Pancreas (tissue), 10 donors: Measurements from ENCODE around the gene TSPAN9. TPM values are rescaled to one million over a fixed set of nuclear protein-coding genes. Genes with fewer than 3 reads are reported as not detected.
A peak's percentile ranks its signal among the peaks of the same experiment; 100 is the strongest.
"Not testable (repeated sequence)": the region's sequence is repeated elsewhere in the genome, so short reads cannot be mapped to it uniquely, and the experiment has no call there.

Source experiments
- ATAC-seq, 4 donors: fragments of 200-7000 bp; cut with Tn5 transposase; one replicate each; pipeline versions ENCODE4 v1.8.0 to v1.9.1; 2020; ENCODE audit warnings: mild to moderate bottlenecking in 4 of 4, moderate library complexity in 4 of 4
- DNase-seq, 6 donors: peaks; one replicate each; pipeline ENCODE4 v3.0.0-alpha.2; 2020
- FAIRE-seq: peaks from 2 replicates; lab custom pipeline; 2012; peaks lifted over from hg19 to GRCh38; lab: Jason Lieb, UNC
- H3K27ac ChIP-seq, 4 donors: fragments of 200-600 bp; sonication (generic); 1 replicate in 3 of 4; 2 replicates in 1 of 4; pipeline versions ENCODE4 v1.5.0 to v1.8.0; 2020
- H3K27me3 ChIP-seq, 4 donors: fragments of 200-600 bp; one replicate each; pipeline ENCODE4 v1.8.0; 2021
- H3K36me3 ChIP-seq, 3 donors: fragments of 200-600 bp; sonication (generic) in 1 of 3; one replicate each; pipeline versions ENCODE4 v1.5.0 to v1.8.0; 2020 to 2021
- H3K4me1 ChIP-seq, 3 donors: fragments of 200-600 bp; one replicate each; pipeline ENCODE4 v1.8.0; 2021
- H3K4me3 ChIP-seq, 4 donors: fragments of 200-600 bp; sonication (generic) in 2 of 4; one replicate each; pipeline versions ENCODE4 v1.5.0 to v1.8.0; 2020 to 2021
- H3K9me3 ChIP-seq, 4 donors: fragments of 200-600 bp; one replicate each; pipeline ENCODE4 v1.8.0; 2021
- CTCF ChIP-seq, 4 donors: fragments of 200-600 bp; sonication (generic) in 3 of 4; IDR thresholded peaks; one replicate each; pipeline versions ENCODE4 v1.5.0 to v1.8.0; 2021; ENCODE audit warnings: antibody characterized with exemption in 4 of 4
- WGBS, 2 donors: extraction: QIAGEN DNeasy Blood & Tissue Kit; methylation state at CpG; one replicate each; pipeline ENCODE4 v1.1.7; 2013; 5-methylcytosine and 5-hydroxymethylcytosine counted together
- intact Hi-C, 3 donors: fragments of 100-400 bp; cut with DNase I; formaldehyde crosslinking; loops; one replicate each; pipeline versions ENCODE4 v1.11.1 to v1.14.2; 2022
- polyA plus RNA-seq, 2 donors: library from polyadenylated mRNA; stranded (reverse); fragments of 200-250 nt; gene quantifications; one replicate each; pipeline ENCODE4 v1.2.3, GENCODE V29; 2013
- total RNA-seq, 6 donors: library from RNA; stranded (reverse); fragmentation: NEBNext Ultra II Directional in 4 of 6; extraction: Animal tissue kit (Norgen Biotek cat#: 25700) in 4 of 6; gene quantifications; one replicate each; pipeline versions ENCODE4 v1.2.1 to v1.2.4, GENCODE V29; 2021 to 2023
- donor health status: healthy with polysubstance abuse.
- donor health status: DM: no; HTN: no; CAD: no; lungs with moderate emphysema.
- donor health status: DM: no; HTN: no; CAD: no.
- donor health status: control.
- donor health status: control.
- donor health status: Bipolar disorder and iron deficiency.
- donor health status: DM: yes; HTN: yes; CAD: no.
- donor health status: DM: no; HTN: no; CAD: no.
- donor health status: DM: no; HTN: no; CAD: no.
- donor health status: DM: yes; HTN: yes; CAD: no.

The TSPAN9 gene
- total and polyA plus RNA-seq, 8 donors = 7.8 to 19.5 (median 13.0) TPM

GRCh38 chr12:3061501-3062215, 15.5 kb upstream of the TSPAN9 start:
- no peak for TF ChIP-seq CTCF (IDR thresholded peaks at IDR 0.05)
- Histone ChIP-seq H3K9me3 (no peaks in the 10 kb centered on the region), H3K27me3 (no peaks in the 10 kb centered on the region), H3K27ac (no peak overlapping the region), H3K4me3 (no peak overlapping the region), H3K36me3 (no peaks in the 10 kb centered on the region), H3K4me1 (peaks cover 0 to 5% (median 0%) of the 10 kb centered on the region in 3 donors)
- no peak for FAIRE-seq
- intact Hi-C loops = no loop called here
- ATAC-seq = no peak
- DNase-seq = no peak
- WGBS, 2 donors = 72 to 77% methylated on average over 3 of the region's 3 CpGs

- Histone ChIP-seq H3K9me3 (no peaks in the 10 kb centered on the region), H3K27me3 (no peaks in the 10 kb centered on the region), H3K36me3 (no peaks in the 10 kb centered on the region), H3K27ac (no peak overlapping the region), H3K4me3 (no peak overlapping the region), H3K4me1 (peaks cover 0 to 5% (median 0%) of the 10 kb centered on the region in 3 donors)
- ATAC-seq (peak in 2 of 4 donors; percentile 34 to 60), FAIRE-seq (no peak), DNase-seq (no peak)
- no peak for TF ChIP-seq CTCF (IDR thresholded peaks at IDR 0.05)
- intact Hi-C loops = no loop called here
- 53 to 67% methylated on average over 2 of the region's 2 CpGs for WGBS, 2 donors
Observed at GRCh38 chr12:3065300-3065699, 11.9 kb upstream of the TSPAN9 start.

- H3K4me1 ChIP-seq, ATAC-seq, H3K4me3 ChIP-seq, H3K36me3 ChIP-seq, H3K27ac ChIP-seq, H3K27me3 ChIP-seq, DNase-seq, intact Hi-C loops, FAIRE-seq, H3K9me3 ChIP-seq: not testable (repeated sequence)
- WGBS, 2 donors = 86% methylated on average over 3 of the region's 3 CpGs
Observed at GRCh38 chr12:3065846-3066245, 11.3 kb upstream of the TSPAN9 start.

- ATAC-seq (no peak), DNase-seq (no peak), FAIRE-seq (no peak)
- intact Hi-C loops = loop anchor here in 2 of 3 donors (5.0 to 10.0 kb wide), 3 partner anchors 135 to 205 kb away; no protein-coding TSS in a partner anchor
- WGBS, 2 donors = 91 to 96% methylated on average over 4 of the region's 4 CpGs
- H3K4me1 ChIP-seq = peaks cover 0 to 9% (median 5%) of the 10 kb centered on the region in 3 donors
- no peak overlapping the region for H3K27ac ChIP-seq
- H3K9me3 ChIP-seq = no peaks in the 10 kb centered on the region
- no peak overlapping the region for H3K4me3 ChIP-seq
- TF ChIP-seq CTCF (IDR thresholded peaks at IDR 0.05) = no peak
- H3K27me3 ChIP-seq = no peaks in the 10 kb centered on the region
- H3K36me3 ChIP-seq = no peaks in the 10 kb centered on the region
Observed at GRCh38 chr12:3069714-3070113, 7.5 kb upstream of the TSPAN9 start.

- H3K4me3 ChIP-seq = no peak overlapping the region
- H3K27me3 ChIP-seq = no peaks in the 10 kb centered on the region
- no peak overlapping the region for H3K27ac ChIP-seq
- FAIRE-seq (no peak), DNase-seq (peak in 1 of 6 donors; percentile 34), ATAC-seq (peak; percentile 63 to 76 (median 74))
- H3K4me1 ChIP-seq = peaks cover 0 to 5% (median 3%) of the 10 kb centered on the region in 3 donors
- intact Hi-C loops = loop anchor here in 2 of 3 donors (5.0 to 10.0 kb wide), 3 partner anchors 134 to 204 kb away; no protein-coding TSS in a partner anchor
- WGBS, 2 donors = 65 to 67% methylated on average over 8 of the region's 8 CpGs
- no peak for TF ChIP-seq CTCF (IDR thresholded peaks at IDR 0.05)
- no peaks in the 10 kb centered on the region for H3K36me3 ChIP-seq
- H3K9me3 ChIP-seq = no peaks in the 10 kb centered on the region
Observed at GRCh38 chr12:3071107-3071506, 6.1 kb upstream of the TSPAN9 start.
